Smooth muscle cell (in vitro differentiated cells): ENCODE data around the gene ZNF827. TPM values are rescaled to one million over a fixed set of nuclear protein-coding genes. Genes with fewer than 3 reads are reported as not detected.

Experiments
- DNase-seq: peaks from one replicate; lab custom pipeline; 2025; ENCODE audit not compliant: unreplicated experiment; lab: John Stamatoyannopoulos, UW
- H2AFZ ChIP-seq: fragments of 200-600 bp; sonication (generic); 2 replicates; pipeline ENCODE4 v1.6.0; 2016; ENCODE audit warnings: antibody characterized with exemption, low read depth, mild to moderate bottlenecking
- H3F3A ChIP-seq: fragments of 200-600 bp; sonication (generic); 2 replicates; pipeline ENCODE4 v1.6.0; 2017; ENCODE audit warnings: antibody characterized with exemption, low read depth
- H3K27ac ChIP-seq: fragments of 200-600 bp; sonication (generic); 2 replicates; pipeline ENCODE4 v1.5.1; 2016; ENCODE audit warnings: low read depth, mild to moderate bottlenecking
- H3K27me3 ChIP-seq: fragments of 200-600 bp; sonication (generic); 2 replicates; pipeline ENCODE4 v1.6.1; 2016; ENCODE audit warnings: low read depth, mild to moderate bottlenecking
- H3K36me3 ChIP-seq: fragments of 200-600 bp; sonication (generic); 2 replicates; pipeline ENCODE4 v1.5.1; 2016; ENCODE audit warnings: low read depth
- H3K4me1 ChIP-seq: fragments of 200-600 bp; sonication (generic); 2 replicates; pipeline ENCODE4 v1.5.1; 2016; ENCODE audit warnings: low read depth
- H3K4me2 ChIP-seq: fragments of 200-600 bp; sonication (generic); 2 replicates; pipeline ENCODE4 v1.6.0; 2016; ENCODE audit warnings: mild to moderate bottlenecking
- H3K4me3 ChIP-seq: fragments of 200-600 bp; sonication (generic); 2 replicates; pipeline ENCODE4 v1.5.1; 2016; ENCODE audit warnings: mild to moderate bottlenecking
- H3K79me2 ChIP-seq: fragments of 200-600 bp; sonication (generic); 2 replicates; pipeline ENCODE4 v1.6.0; 2016; ENCODE audit warnings: low read depth, mild to moderate bottlenecking
- H3K9ac ChIP-seq: fragments of 200-600 bp; sonication (generic); 2 replicates; pipeline ENCODE4 v1.6.0; 2016; ENCODE audit warnings: low read depth
- H3K9me3 ChIP-seq: fragments of 200-600 bp; sonication (generic); replicated peaks from 2 replicates; pipeline ENCODE4 v1.5.1; 2016; ENCODE audit warnings: low read depth
- H4K20me1 ChIP-seq: fragments of 200-600 bp; sonication (generic); 2 replicates; pipeline ENCODE4 v1.6.0; 2016; ENCODE audit warnings: low read depth
- WGBS: methylation state at CpG from one replicate; pipeline ENCODE4 v1.1.7; 2016; ENCODE audit warnings: low lambda C conversion rate; 5-methylcytosine and 5-hydroxymethylcytosine counted together
- polyA plus RNA-seq: library from polyadenylated mRNA; unstranded; fragments of >200 nt; fragmentation: Nextera tagmentation; extraction: Ambion mirVana; gene quantifications from 2 replicates; pipeline ENCODE4 v1.2.1, GENCODE V29; 2016
- total RNA-seq: library from RNA; depleted of rRNA; stranded (reverse); fragments of >200 nt; gene quantifications from 2 replicates; pipeline ENCODE4 v1.2.3, GENCODE V29; 2014
- TF ChIP-seq, protein P1 (sequence below): fragments of 200-600 bp; sonication (generic); IDR thresholded peaks from 2 replicates; pipeline ENCODE4 v1.5.1; 2017; ENCODE audit warnings: borderline replicate concordance, mild to moderate bottlenecking, antibody characterized with exemption; ENCODE audit not compliant: insufficient read depth, poor library complexity, severe bottlenecking

ZNF827 gene
- total and polyA plus RNA-seq, 2 experiments from 2014 or later = 6.5 to 12.8 TPM

DNA sequence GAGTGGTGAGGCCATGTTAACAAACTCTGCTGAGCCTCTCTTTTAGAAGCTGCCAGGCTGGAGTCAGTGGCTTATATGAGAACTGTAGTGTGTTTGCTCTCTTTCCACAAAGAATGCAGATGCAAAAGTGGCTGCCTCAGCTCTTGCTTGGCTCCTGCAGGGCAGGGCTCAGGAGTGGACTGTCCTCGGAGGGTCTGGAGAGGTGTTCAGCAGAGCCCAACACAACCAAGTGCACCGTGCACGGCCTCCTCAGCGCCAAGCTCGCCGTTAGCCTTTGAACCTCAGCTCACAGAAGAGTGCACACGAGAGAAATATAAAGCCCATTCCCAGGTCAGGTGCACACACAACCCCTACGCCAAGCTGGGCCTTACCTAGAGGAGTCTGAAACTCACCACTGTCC lies 175.9 kb downstream of the ZNF827 start:
- TF ChIP-seq, protein P1, sequence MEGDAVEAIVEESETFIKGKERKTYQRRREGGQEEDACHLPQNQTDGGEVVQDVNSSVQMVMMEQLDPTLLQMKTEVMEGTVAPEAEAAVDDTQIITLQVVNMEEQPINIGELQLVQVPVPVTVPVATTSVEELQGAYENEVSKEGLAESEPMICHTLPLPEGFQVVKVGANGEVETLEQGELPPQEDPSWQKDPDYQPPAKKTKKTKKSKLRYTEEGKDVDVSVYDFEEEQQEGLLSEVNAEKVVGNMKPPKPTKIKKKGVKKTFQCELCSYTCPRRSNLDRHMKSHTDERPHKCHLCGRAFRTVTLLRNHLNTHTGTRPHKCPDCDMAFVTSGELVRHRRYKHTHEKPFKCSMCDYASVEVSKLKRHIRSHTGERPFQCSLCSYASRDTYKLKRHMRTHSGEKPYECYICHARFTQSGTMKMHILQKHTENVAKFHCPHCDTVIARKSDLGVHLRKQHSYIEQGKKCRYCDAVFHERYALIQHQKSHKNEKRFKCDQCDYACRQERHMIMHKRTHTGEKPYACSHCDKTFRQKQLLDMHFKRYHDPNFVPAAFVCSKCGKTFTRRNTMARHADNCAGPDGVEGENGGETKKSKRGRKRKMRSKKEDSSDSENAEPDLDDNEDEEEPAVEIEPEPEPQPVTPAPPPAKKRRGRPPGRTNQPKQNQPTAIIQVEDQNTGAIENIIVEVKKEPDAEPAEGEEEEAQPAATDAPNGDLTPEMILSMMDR = no peak
- H3K9me3 ChIP-seq = no peaks in the 10 kb centered on the region
- H3K4me1 ChIP-seq = no peaks in the 10 kb centered on the region
- H3F3A ChIP-seq = no peaks in the 10 kb centered on the region
- no peaks in the 10 kb centered on the region for H3K79me2 ChIP-seq
- no peak for DNase-seq
- H3K36me3 ChIP-seq = peaks cover 6% of the 10 kb centered on the region
- H4K20me1 ChIP-seq = no peaks in the 10 kb centered on the region
- H3K9ac ChIP-seq = no peak overlapping the region
- no peak overlapping the region for H3K27ac ChIP-seq
- no peaks in the 10 kb centered on the region for H3K27me3 ChIP-seq
- no peak overlapping the region for H3K4me3 ChIP-seq
- H2AFZ ChIP-seq = no peak overlapping the region
- WGBS = 99% methylated on average over 8 of the region's 8 CpGs
- H3K4me2 ChIP-seq = no peak overlapping the region

GRCh38 chr4:145760961-145761929 lies 177.4 kb downstream of the ZNF827 start:
- no peaks in the 10 kb centered on the region for H3K27me3 ChIP-seq
- H2AFZ ChIP-seq = no peak overlapping the region
- no peaks in the 10 kb centered on the region for H3K79me2 ChIP-seq
- TF ChIP-seq, protein P1 = no peak
- no peak overlapping the region for H3K9ac ChIP-seq
- no peak for DNase-seq
- no peaks in the 10 kb centered on the region for H4K20me1 ChIP-seq
- no peaks in the 10 kb centered on the region for H3K4me1 ChIP-seq
- WGBS = 98% methylated on average over 48 of the region's 49 CpGs
- no peaks in the 10 kb centered on the region for H3F3A ChIP-seq
- peaks cover 4% of the 10 kb centered on the region for H3K36me3 ChIP-seq
- H3K9me3 ChIP-seq = no peaks in the 10 kb centered on the region
- no peak overlapping the region for H3K4me3 ChIP-seq
- H3K4me2 ChIP-seq = no peak overlapping the region
- no peak overlapping the region for H3K27ac ChIP-seq

GRCh38 chr4:145760176-145760575 lies 178.4 kb downstream of the ZNF827 start:
- Histone ChIP-seq H4K20me1 (no peaks in the 10 kb centered on the region), H3K27ac (no peak overlapping the region), H3K27me3 (no peaks in the 10 kb centered on the region), H3K4me1 (no peaks in the 10 kb centered on the region), H3K9ac (no peak overlapping the region), H3K79me2 (no peaks in the 10 kb centered on the region), H3F3A (no peaks in the 10 kb centered on the region), H3K9me3 (no peaks in the 10 kb centered on the region), H3K4me3 (no peak overlapping the region), H3K36me3 (peaks cover 4% of the 10 kb centered on the region), H2AFZ (no peak overlapping the region), H3K4me2 (no peak overlapping the region)
- TF ChIP-seq, protein P1 = no peak
- 84% methylated on average over 8 of the region's 8 CpGs for WGBS
- DNase-seq = no peak
